Hippocampal formation (tissue), 2 donors: ENCODE results near the gene AQP6.

Experiments
- DNase-seq, 2 donors: peaks; one replicate each; lab custom pipeline; 2025; lab: John Stamatoyannopoulos, UW

Gene AQP6, protein sequence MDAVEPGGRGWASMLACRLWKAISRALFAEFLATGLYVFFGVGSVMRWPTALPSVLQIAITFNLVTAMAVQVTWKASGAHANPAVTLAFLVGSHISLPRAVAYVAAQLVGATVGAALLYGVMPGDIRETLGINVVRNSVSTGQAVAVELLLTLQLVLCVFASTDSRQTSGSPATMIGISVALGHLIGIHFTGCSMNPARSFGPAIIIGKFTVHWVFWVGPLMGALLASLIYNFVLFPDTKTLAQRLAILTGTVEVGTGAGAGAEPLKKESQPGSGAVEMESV

GRCh38 chr12:49972641-49973360 lies at the start of gene AQP6:
Gene AQP6, plus strand, starts transcription at chr12:49972947. Its CDS starts 227 bp downstream, at chr12:49973174.
- no peak for DNase-seq

GRCh38 chr12:49923035-49923644 lies 49.6 kb upstream of the AQP6 start:
- no peak for DNase-seq

DNA sequence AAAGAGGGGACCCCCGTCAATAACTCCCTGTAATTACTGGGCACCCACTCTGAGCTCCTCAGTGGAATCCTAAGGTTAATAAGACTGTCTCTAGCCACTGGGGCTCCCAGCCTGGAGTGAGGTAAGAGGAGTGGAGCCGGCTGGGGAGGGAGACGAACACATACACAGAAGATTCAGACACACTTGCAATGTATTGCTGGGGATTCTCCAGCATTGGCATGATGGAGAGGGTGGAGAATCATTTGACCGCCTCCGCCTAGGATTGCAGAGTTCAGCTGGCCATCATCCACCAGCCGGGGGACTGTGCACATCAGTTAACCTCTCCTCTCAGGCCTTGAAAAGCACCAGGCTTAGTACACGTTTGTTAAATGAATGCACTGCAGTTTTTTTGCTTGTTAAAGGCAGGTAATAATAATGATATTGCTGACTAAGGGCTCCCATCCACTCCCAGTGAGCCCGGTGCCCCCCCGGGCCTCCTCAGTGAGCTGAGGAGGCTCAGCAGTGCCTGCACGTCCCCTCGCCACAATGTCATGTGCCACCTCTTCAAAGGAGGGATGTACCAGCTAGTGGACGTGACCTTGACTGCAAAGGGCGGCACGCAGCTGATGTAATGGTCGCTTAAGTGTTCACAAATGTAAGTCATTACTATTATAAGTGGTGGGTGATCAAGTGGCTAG lies 48.7 kb upstream of the AQP6 start:
- DNase-seq: no peak

DNA sequence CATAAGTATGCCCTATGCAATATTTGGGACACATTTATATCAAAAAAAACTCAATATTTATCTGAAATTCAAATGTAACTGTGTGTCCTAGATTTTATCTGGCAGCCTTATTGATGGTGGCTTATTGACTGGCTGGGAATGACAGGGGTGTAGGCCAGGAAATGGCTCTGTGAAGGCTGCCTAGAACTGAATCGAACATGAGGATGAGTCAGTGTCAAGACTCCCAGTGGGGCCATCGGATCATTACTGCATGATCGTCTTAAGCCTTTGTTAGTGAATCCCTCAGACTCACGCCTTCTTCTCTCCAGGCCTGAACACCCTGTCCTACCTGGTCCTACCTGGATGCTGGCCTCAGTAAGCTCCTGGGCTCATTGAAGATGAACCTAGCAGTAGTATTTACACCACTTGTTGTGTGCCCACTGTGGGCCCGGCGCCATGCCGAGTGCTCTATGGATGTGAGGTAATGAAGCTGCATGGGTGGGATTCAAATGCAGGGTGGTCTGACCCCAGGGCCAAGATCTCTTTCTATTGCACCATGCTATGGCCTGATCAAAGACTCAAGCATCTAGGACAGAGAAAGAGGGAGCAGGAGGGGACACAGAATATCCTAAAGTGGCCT lies 48.0 kb upstream of the AQP6 start:
- no peak for DNase-seq

GRCh38 chr12:49925433-49926204 lies 47.1 kb upstream of the AQP6 start:
- no peak for DNase-seq

DNA sequence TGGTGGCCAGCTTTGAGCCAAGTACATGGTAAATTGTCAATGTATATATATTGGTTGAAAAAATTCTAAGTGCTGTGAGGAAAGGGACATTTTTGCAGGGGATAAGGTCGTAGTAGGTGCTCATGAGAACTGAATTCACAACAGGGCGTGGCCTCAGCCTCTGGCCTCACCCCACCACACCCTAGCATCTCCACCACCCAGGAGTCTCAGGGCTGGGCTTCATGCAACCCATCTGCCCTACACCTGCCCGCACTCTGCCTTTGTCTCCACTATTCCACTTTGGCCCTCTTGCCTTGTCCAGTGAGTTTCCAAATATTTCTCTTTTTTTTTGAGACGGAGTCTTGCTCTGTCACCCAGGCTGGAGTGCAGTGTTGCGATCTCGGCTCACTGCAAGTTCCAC lies 44.3 kb upstream of the AQP6 start:
- no peak for DNase-seq

DNA sequence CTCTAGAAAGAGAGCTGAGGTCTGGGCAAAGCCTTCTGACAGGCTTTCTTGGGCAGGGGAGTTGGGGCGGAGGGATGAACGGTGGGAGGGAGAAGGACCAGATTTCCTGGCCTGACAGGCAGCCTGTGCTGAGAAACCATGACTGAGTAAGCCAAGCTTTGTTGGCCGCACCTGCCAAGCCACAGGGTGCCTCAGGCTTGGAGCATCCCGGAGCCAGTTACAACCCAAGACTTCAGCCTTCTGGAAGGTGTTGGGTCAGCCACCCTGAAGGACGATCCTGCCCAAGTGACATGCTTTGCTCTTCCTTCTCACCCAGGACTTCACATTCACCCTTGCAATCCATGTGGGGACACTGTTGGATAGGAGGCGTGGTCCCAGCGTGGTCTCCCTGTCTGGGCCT lies 43.2 kb upstream of the AQP6 start:
- no peak for DNase-seq

DNA sequence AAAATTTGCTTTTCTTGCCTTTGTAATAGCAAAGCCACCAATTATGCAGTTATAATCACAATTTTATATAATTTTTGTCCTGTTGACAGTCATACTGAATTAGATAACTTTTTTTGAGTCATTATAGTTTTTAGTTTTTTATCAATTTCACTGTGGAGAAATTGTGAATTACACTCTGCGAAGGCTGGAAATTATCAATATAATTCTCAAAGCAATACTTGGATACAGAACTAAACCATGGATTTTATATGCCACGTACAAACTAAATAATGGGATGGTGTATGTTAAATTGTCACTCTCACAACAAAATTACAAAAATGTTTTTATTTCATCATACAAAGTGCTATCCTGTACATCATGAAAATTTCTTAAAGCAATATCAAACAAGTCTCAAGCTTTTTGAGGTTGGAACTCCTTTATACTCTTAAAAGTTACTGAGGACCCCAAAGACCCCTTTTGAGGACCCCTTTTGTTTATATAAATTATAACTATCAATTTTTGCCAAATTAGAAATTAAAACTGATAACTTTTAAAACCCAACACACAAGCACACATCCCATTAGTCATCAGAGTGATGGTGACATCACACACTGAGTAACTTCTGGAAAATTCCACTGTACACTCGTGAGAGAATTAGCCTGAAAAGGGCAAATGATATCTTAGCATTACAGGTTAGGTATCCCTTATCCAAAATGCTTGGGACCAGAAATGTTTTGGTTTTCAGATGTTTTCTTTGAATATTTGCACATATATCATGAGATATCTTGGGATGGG lies 42.0 kb upstream of the AQP6 start:
- DNase-seq: no peak

GRCh38 chr12:49932023-49932422 lies 40.7 kb upstream of the AQP6 start:
- no peak for DNase-seq

- no peak for DNase-seq
Measured at GRCh38 chr12:49932533-49933130, 40.1 kb upstream of the AQP6 start.

DNA sequence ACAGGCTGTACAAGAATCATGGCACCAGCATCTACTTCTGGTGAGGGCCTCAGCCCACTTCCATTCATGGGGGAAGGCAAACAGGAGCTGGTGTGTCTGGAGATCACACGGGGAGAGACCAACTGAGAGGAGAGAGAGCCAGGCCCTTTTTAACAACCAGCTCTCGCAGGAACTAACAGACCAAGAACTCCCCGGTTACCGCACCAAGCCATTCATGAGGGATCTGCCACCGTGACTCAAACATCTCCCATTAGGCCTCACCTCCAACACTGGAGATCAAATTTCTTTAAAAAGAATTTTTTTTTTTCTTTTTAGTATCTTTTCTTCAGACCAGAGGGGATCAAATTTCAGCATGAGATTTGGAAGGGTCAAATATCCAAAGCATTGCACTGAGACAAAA lies 39.0 kb upstream of the AQP6 start:
- DNase-seq: no peak

DNA sequence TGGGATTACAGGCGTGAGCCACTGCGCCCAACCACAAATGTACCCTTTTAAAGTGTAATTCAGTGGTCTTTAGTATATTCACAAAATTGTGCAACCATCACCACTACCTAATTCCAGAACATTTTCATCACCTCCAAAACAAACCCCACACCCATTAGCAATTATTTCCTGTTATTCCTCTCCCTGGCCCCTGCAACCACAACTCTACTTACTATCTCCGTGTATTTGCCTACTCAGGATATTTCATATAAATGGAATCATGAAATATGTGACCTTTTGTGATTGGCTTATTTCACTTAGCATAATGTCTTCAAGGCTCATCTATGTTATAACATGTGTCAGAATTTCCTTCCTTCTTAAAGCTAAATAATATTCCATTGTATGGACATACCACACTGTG lies 38.2 kb upstream of the AQP6 start:
- no peak for DNase-seq

DNA sequence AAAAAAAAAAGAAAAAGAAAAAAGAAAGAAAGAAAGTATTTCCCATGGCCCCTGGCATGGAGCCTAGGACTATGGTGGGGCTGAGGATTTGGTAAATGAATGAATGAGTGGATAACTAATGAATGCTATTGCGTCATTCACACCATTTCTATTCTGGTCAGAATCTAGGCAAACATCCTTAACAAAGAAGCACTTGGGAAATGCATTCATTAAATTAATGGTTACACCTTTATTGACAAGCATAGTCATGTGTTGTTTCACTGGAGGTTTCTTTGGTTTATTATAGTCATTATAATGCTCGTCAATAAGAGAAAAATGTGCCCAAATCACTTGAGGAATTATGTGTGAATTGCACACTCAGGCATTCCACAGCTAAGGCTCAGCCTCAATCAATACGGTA lies 35.8 kb upstream of the AQP6 start:
- no peak for DNase-seq

DNA sequence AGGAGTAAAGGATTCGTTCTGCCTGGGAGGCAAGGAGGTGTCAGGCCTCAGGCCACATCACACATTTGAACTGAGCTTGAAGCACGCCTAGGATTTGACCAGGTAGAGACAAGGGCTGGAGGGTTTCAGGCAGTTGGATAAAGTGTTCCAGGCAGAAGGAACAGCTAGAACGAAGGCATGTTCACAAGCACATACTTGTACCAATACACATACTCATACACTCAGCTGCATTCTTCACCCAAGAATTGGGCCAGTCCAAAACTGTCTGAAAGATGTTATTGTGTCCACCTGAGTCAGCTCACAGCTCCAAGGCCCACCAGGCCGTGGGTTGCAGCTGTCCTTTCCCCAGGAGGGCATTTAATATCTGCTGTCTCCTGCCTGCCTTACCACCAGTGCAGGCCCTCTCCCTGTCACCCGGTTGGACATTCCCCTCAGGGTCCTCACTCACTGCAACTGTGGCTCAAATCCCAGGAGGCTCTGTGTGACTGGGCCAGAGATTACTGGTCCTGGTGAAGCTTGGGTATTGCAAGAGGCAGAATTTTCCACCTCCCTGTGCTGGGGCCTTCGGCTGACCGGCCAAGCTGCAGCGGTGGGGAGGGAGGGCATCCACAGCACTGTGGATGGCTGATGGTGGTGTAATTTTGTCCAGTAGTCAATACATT lies 35.0 kb upstream of the AQP6 start:
- DNase-seq: no peak

GRCh38 chr12:49939307-49939706 lies 33.4 kb upstream of the AQP6 start:
- DNase-seq: no peak

GRCh38 chr12:49939707-49940106 lies 33.0 kb upstream of the AQP6 start:
- no peak for DNase-seq

GRCh38 chr12:49941556-49942511 lies 30.9 kb upstream of the AQP6 start:
- DNase-seq: no peak

- DNase-seq: no peak
Measured at GRCh38 chr12:49942512-49942893, 30.2 kb upstream of the AQP6 start.
